GM18502 (cell line): ENCODE results near the gene FAM32A.

Experiments used
- ATAC-seq: cut with Tn5 transposase; IDR thresholded peaks from one replicate; pipeline ENCODE4 v1.9.1; 2021; ENCODE audit warnings: mild to moderate bottlenecking; ENCODE audit not compliant: unreplicated experiment, poor library complexity

The FAM32A gene

GRCh38 chr19:16185123-16185767 is at the start of gene FAM32A:
Gene FAM32A, plus strand, starts transcription at chr19:16185410. Its CDS starts 33 bp downstream, at chr19:16185443.
- peak; percentile 80 for ATAC-seq

- no peak for ATAC-seq
Measured at GRCh38 chr19:16135430-16136127, 49.6 kb upstream of the FAM32A start.

GRCh38 chr19:16136185-16136999 is 48.8 kb upstream of the FAM32A start:
- ATAC-seq = no peak

GRCh38 chr19:16139752-16140151 is 45.5 kb upstream of the FAM32A start:
- ATAC-seq = no peak

- peak; percentile 45 for ATAC-seq
Measured at GRCh38 chr19:16141043-16141442, 44.2 kb upstream of the FAM32A start.

GRCh38 chr19:16142032-16142580 is 43.1 kb upstream of the FAM32A start:
- no peak for ATAC-seq

GRCh38 chr19:16143399-16144215 is 41.6 kb upstream of the FAM32A start, which contains the start of gene HSH2D:
Gene HSH2D, plus strand, starts transcription at chr19:16143685. Its CDS starts 5,066 bp downstream, at chr19:16148751.
- peak; percentile 61 for ATAC-seq

GRCh38 chr19:16144216-16144581 is 41.0 kb upstream of the FAM32A start:
- no peak for ATAC-seq

GRCh38 chr19:16146112-16146511 is 39.1 kb upstream of the FAM32A start:
- no peak for ATAC-seq

- no peak for ATAC-seq
Measured at GRCh38 chr19:16148443-16149229, 36.6 kb upstream of the FAM32A start.

- no peak for ATAC-seq
Measured at GRCh38 chr19:16153582-16154336, 31.5 kb upstream of the FAM32A start.

- no peak for ATAC-seq
Measured at GRCh38 chr19:16154557-16154956, 30.7 kb upstream of the FAM32A start.

- no peak for ATAC-seq
Measured at GRCh38 chr19:16155128-16155527, 30.1 kb upstream of the FAM32A start.

- ATAC-seq = no peak
Measured at GRCh38 chr19:16156904-16157303, 28.3 kb upstream of the FAM32A start.

- no peak for ATAC-seq
Measured at GRCh38 chr19:16157601-16158000, 27.6 kb upstream of the FAM32A start.

GRCh38 chr19:16159655-16160054 is 25.6 kb upstream of the FAM32A start:
- no peak for ATAC-seq

GRCh38 chr19:16160445-16160942 is 24.7 kb upstream of the FAM32A start:
- ATAC-seq = no peak

- ATAC-seq = no peak
Measured at GRCh38 chr19:16160943-16161560, 24.2 kb upstream of the FAM32A start.
